Epithelial cell of proximal tubule (primary cell): ENCODE measurements around the gene SPNS2. TPM values are rescaled to one million over a fixed set of nuclear protein-coding genes. Genes with fewer than 3 reads are reported as not detected.

Experiments
- DNase-seq: peaks from one replicate; pipeline ENCODE4 v3.0.0-alpha.2; 2011; ENCODE audit warnings: low read depth
- H3K4me3 ChIP-seq: 2 replicates; pipeline ENCODE4 v1.5.1; 2011; ENCODE audit warnings: low read depth, mild to moderate bottlenecking, low read length
- total RNA-seq: library from RNA; depleted of rRNA; stranded (reverse); fragments of >200 nt; gene quantifications from 2 replicates; pipeline ENCODE4 v1.2.3, GENCODE V29; 2015
- TF ChIP-seq, protein P1 (sequence below): conservative IDR thresholded peaks from 2 replicates; pipeline ENCODE4 v1.5.1; 2012; ENCODE audit warnings: low read depth, mild to moderate bottlenecking, low read length

The SPNS2 gene
- total RNA-seq, 1 donor from 2014 or later, result 162 TPM

DNA sequence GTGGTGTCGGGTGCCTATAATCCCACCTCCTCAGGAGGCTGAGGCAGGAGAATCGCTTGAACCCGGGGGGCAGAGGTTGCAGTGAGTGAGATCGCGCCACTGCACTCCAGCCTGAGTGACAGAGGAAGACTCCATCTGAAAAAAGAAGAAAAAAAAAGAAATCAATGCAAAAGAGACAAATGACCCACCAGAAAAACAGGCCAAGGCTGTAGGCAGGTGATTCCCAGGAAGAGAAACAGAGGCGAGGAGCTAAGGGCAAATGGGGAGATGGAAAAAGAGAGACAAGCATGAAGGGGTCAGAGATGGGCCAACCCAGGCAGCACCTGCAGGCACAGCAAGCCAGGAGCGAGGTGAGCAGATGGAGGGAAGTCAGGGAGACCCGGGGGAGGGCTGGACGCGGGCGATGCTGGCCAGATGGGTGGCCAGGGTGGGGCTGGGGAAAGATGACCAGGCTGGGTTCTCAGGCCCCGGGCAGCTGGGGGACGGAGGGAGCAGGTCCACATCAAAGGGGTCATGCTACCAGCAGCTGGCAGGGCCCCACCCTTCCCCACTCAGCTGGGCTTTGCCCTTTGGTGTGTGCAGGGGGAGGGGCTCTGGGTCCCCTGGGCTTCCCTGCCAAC is 31.0 kb downstream of the SPNS2 start:
- TF ChIP-seq, protein P1, sequence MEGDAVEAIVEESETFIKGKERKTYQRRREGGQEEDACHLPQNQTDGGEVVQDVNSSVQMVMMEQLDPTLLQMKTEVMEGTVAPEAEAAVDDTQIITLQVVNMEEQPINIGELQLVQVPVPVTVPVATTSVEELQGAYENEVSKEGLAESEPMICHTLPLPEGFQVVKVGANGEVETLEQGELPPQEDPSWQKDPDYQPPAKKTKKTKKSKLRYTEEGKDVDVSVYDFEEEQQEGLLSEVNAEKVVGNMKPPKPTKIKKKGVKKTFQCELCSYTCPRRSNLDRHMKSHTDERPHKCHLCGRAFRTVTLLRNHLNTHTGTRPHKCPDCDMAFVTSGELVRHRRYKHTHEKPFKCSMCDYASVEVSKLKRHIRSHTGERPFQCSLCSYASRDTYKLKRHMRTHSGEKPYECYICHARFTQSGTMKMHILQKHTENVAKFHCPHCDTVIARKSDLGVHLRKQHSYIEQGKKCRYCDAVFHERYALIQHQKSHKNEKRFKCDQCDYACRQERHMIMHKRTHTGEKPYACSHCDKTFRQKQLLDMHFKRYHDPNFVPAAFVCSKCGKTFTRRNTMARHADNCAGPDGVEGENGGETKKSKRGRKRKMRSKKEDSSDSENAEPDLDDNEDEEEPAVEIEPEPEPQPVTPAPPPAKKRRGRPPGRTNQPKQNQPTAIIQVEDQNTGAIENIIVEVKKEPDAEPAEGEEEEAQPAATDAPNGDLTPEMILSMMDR, result no peak

GRCh38 chr17:4530799-4531730 is 32.4 kb downstream of the SPNS2 start:
- DNase-seq, result no peak
- no peak overlapping the region for H3K4me3 ChIP-seq
- TF ChIP-seq, protein P1, result no peak

More for the DNA sequence above, 31.0 kb downstream of the SPNS2 start:
- DNase-seq, result no peak
- H3K4me3 ChIP-seq, result no peak overlapping the region

- no peak overlapping the region for H3K4me3 ChIP-seq
- no peak for DNase-seq
- TF ChIP-seq, protein P1, result no peak
These were observed 33.5 kb downstream of the SPNS2 start for GRCh38 chr17:4531988-4532736.

- no peak overlapping the region for H3K4me3 ChIP-seq
- TF ChIP-seq, protein P1, result no peak
- no peak for DNase-seq
These were observed 34.3 kb downstream of the SPNS2 start for GRCh38 chr17:4532860-4533522.

GRCh38 chr17:4533523-4534504 is 35.1 kb downstream of the SPNS2 start:
- TF ChIP-seq, protein P1, result no peak
- H3K4me3 ChIP-seq, result no peak overlapping the region
- no peak for DNase-seq

DNA sequence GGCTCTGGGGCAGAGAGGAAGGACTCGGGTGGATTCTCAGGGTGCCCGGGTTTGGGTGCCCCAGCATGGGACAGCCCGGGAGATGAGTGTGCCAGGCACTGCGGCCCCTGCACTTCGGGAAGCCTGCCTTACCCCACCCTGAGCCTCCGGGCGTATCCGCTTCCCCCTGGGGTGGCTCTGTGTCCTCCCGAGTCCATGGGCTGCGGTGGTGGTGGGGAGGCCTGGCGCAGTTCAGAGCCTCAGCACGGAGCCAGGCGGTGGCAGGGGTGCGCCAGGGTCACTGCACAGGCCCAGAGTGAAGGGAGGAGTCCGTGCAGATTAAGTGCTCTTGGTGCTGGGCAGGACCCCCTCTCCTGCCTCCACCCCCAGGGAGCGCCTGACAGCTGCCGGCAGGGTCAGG is 35.8 kb downstream of the SPNS2 start:
- TF ChIP-seq, protein P1, result no peak
- DNase-seq, result no peak
- no peak overlapping the region for H3K4me3 ChIP-seq
